Measurements from ENCODE around the gene DLG2. TPM values are rescaled to one million over a fixed set of nuclear protein-coding genes. Genes with fewer than 3 reads are reported as not detected.

DLG2 gene
- total RNA-seq, 1 donor from 2014 or later, result 7.2 TPM

- Histone ChIP-seq H3K27ac (no peak overlapping the region), H3K36me3 (no peaks in the 10 kb centered on the region), H3K27me3 (ENCODE audit: low read depth) (no peaks in the 10 kb centered on the region), H3K4me3 (no peak overlapping the region), H3K4me1 (no peaks in the 10 kb centered on the region), H3K9me3 (no peaks in the 10 kb centered on the region)
- DNase-seq (no peak), ATAC-seq (no peak)
- no peak for TF ChIP-seq CTCF (IDR thresholded peaks at IDR 0.05)
- intact Hi-C loops (cut with DNase I), result no loop called here
These were observed 1174.9 kb downstream of the DLG2 start for GRCh38 chr11:84452211-84452610.

DNA sequence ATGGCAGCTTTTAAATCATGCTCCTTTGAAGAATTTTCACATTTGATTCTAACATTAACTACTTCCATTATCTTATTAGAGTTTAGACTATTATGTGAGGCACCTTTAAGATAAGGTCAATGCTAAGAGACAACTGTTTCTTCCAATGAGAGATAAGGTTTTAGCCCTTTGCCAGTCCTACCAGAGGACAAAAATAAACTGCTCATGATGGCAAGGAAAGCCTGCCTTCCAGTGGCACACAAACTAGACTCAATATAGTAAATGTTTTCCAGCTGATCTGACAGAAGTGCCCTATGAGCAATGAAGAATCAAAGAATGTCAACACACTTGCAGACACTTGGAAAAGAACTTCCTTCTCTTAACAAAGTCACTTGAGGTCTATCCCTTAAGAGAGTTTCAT, 1188.6 kb downstream of the DLG2 start:
- Histone ChIP-seq H3K4me3 (no peak overlapping the region), H3K36me3 (no peaks in the 10 kb centered on the region), H3K4me1 (no peaks in the 10 kb centered on the region), H3K27me3 (ENCODE audit: low read depth) (no peaks in the 10 kb centered on the region), H3K27ac (no peak overlapping the region), H3K9me3 (no peaks in the 10 kb centered on the region)
- intact Hi-C loops (cut with DNase I), result no loop called here
- no peak for TF ChIP-seq CTCF (IDR thresholded peaks at IDR 0.05)
- ATAC-seq (no peak), DNase-seq (no peak)

- H3K9me3 ChIP-seq, result no peaks in the 10 kb centered on the region
- H3K4me3 ChIP-seq, result no peak overlapping the region
- intact Hi-C loops (cut with DNase I), result no loop called here
- no peak for TF ChIP-seq CTCF (IDR thresholded peaks at IDR 0.05)
- DNase-seq (peak; percentile 50), ATAC-seq (peak; percentile 45 to 75)
- no peaks in the 10 kb centered on the region for H3K36me3 ChIP-seq
- no peaks in the 10 kb centered on the region for H3K4me1 ChIP-seq
- no peaks in the 10 kb centered on the region for H3K27me3 ChIP-seq (ENCODE audit: low read depth)
- H3K27ac ChIP-seq, result no peak overlapping the region
These were observed 1189.8 kb downstream of the DLG2 start for GRCh38 chr11:84437071-84437980.

DNA sequence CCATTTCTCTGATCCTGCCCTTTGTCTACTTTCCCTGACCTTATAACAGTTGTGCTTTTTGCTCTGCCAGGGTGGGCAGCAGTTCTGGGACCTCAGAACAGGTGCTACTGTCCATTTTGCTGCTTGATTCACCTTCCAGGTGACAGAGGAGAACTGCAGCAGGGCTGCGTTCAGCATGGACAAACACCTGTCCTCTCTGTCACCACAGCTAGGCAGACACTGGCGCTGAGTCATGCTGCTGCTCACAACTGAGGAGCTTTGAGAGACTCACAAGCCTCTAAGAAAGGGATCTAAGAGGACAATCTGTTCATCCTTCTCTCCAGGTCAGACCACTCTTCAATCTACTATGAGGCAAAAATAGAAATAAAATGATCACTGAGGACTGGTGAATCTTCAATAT, 1196.5 kb downstream of the DLG2 start:
- no peak for TF ChIP-seq CTCF (IDR thresholded peaks at IDR 0.05)
- ATAC-seq (no peak), DNase-seq (no peak)
- no peak overlapping the region for H3K4me3 ChIP-seq
- intact Hi-C loops (cut with DNase I), result no loop called here
- H3K36me3 ChIP-seq, result no peaks in the 10 kb centered on the region
- H3K9me3 ChIP-seq, result no peaks in the 10 kb centered on the region
- no peaks in the 10 kb centered on the region for H3K4me1 ChIP-seq
- H3K27ac ChIP-seq, result no peak overlapping the region
- H3K27me3 ChIP-seq (ENCODE audit: low read depth), result no peaks in the 10 kb centered on the region

- H3K36me3 ChIP-seq, result no peaks in the 10 kb centered on the region
- H3K27ac ChIP-seq, result no peak overlapping the region
- DNase-seq, result no peak
- intact Hi-C loops (cut with DNase I), result no loop called here
- H3K9me3 ChIP-seq, result no peaks in the 10 kb centered on the region
- H3K4me1 ChIP-seq, result no peaks in the 10 kb centered on the region
- no peaks in the 10 kb centered on the region for H3K27me3 ChIP-seq (ENCODE audit: low read depth)
- no peak for ATAC-seq
- TF ChIP-seq CTCF (IDR thresholded peaks at IDR 0.05), result no peak
- H3K4me3 ChIP-seq, result no peak overlapping the region
These were observed 1201.5 kb downstream of the DLG2 start for GRCh38 chr11:84425673-84426072.
